Stimulated activated CD4-positive, alpha-beta T cell treated with anti-CD3 and anti-CD28 coated beads, Interleukin-15, amount 100 ng/mL, for 24 hours (primary cell): Measurements from ENCODE around the gene BCL11A.

ENCODE experiments used
- DNase-seq: peaks from one replicate; pipeline ENCODE4 v3.0.0-alpha.2; 2020

Gene BCL11A

DNA sequence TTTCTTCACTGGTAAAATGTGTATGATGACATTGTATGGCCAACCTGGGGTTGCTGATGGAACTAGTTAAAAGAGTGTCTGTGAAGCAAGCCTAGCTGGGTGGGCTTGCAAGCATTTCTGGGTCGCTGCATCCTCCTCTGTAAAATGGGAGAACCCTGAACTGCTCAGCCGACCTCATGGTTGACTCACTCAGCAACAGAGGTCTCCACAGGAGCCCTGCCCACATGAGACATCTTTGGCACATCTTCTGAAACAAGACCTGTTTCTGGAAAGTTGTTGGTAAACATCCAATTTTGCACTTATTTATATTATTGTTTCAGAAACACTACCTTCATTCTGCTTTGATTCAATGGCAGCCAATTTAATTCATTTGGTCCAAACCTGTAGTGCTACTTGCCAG, 52.6 kb downstream of the BCL11A start:
- no peak for DNase-seq

DNA sequence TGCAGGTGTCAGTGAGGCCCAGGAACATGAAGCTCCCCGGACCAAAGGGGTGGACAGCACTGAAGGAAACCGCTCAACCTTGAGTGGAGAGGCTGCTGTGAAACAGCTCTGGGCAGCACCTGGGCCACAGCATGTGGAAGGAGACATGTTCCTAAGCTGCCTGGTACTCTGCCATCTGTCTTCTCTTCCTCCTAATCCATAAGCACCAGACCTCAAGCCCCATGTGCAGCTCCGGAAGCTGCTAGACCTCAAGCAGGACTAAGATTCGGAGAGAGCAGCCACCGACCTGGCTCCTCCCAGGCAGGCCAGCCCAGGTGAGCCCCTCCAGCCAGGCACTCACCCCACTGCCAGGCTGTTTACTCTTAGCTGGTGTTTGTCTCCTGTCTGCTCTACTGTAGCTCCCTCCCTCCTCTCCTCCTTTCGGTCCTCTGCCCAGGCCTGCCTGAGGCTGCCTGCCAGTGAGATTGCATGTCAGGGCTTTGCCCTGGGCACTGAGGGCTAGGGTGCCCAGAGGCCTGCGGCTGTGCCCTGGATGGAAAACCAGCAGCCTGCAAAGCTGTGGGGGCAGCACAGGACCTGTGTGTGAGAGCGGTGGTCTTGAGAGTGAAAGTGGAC, 53.7 kb downstream of the BCL11A start:
- DNase-seq = no peak

DNA sequence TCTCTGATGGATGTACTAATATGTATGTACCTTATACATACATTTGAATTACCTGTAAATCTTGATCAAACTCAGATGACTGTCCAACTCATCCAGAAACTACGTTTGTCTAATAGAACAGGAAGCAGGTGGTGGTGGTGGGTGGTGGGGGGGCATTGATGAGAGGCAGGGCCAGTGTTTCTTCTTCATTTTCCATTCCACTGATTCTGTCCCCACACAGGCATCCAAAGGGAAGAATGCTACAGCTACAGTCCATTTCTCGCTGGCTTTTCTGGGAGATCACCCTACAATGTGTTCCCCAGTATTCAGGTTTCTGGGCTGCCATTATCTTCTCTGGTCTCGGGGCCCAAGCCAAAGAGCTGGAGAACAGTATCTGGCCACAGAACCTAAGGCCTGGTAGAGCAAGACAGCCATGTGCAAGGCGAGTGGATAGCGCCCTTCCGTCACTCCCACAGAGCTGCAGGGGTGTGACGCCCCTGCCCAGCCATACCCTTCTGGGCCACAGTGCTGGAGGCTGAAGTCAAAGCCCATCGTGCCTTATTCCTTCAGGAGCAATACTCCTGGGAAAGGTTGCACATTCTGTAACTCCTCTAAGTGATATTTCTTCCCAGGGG, 54.5 kb downstream of the BCL11A start:
- DNase-seq = no peak

DNA sequence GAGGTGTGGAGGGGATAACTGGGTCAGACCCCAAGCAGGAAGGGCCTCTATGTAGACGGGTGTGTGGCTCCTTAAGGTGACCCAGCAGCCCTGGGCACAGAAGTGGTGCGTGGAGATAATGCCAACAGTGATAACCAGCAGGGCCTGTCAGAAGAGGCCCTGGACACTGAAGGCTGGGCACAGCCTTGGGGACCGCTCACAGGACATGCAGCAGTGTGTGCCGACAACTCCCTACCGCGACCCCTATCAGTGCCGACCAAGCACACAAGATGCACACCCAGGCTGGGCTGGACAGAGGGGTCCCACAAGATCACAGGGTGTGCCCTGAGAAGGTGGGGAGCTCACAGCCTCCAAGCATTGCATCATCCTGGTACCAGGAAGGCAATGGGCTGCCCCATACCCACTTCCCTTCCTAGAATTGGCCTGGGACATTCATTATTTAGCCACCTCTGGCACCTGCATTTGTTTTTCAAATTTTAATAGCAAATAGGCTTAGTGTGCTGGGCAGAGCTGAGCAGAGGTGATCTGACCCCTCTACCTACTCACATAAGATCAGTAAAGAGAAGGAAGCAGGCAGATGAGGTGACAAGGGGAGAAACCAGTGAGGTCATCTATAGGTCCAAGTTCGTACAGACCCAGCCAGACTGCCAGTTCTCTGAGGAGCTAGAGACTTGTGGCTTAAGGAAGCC, 55.2 kb downstream of the BCL11A start:
- no peak for DNase-seq

DNA sequence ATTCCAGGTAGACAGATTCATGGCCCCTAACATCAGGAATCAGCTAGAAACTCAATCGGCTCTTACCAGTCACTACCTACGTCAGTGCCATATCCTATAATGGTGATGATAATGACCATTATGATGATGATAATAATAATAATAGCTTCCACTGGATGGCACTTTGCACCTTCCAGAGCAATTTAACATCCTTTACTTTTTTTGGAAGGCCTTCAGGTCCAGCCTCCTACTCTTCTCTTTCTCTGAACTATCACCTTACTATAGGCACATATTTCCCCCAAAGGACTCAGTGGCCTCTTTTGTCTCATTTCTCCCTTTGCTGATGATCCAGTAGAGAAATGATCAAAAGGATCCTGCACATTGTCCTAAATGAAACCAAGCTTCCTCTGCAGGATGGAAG, 56.0 kb downstream of the BCL11A start:
- DNase-seq = no peak

DNA sequence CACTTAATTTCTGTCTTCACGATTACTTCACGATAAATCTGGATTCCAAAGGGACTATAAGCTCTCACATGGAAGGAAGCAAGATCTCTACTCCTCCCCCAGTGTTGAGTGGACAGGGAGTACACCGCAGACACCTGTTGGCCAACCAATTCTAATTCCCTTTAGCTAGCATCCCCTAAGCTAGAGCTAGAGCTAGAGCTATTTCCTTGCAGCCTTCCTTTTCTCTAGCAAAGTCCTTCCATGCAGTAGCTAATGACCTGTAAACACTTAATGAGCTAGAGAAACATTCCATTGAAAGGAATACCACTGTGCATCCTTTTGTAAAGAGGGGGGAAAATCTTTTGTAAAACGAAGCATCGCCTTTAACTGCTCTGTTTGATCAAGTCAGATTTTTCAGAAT, 56.5 kb downstream of the BCL11A start:
- no peak for DNase-seq

DNA sequence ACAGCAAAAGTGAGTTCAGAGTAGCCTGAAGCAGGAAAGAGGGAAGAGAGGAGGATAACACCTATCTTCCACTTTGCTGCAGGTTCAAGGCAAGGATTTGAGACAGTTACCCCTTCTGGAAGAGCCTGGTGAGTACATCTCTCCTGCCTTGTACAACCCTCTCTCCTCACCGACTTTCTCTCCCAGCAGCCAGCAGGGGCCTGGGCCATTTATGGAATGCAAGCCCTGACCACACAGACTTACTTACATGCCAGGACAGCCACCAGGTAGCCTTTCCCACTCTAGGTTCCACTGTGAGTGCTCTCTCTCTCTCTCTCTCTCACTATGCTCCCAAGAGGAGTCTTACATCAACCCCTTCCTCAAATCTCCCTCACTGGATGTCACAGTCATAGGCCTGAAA, 57.0 kb downstream of the BCL11A start:
- DNase-seq = no peak

DNA sequence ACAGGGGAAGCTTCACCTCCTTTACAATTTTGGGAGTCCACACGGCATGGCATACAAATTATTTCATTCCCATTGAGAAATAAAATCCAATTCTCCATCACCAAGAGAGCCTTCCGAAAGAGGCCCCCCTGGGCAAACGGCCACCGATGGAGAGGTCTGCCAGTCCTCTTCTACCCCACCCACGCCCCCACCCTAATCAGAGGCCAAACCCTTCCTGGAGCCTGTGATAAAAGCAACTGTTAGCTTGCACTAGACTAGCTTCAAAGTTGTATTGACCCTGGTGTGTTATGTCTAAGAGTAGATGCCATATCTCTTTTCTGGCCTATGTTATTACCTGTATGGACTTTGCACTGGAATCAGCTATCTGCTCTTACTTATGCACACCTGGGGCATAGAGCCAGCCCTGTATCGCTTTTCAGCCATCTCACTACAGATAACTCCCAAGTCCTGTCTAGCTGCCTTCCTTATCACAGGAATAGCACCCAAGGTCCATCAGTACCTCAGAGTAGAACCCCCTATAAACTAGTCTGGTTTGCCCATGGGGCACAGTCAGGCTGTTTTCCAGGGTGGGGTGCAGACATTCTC, 58.3 kb downstream of the BCL11A start:
- no peak for DNase-seq

DNA sequence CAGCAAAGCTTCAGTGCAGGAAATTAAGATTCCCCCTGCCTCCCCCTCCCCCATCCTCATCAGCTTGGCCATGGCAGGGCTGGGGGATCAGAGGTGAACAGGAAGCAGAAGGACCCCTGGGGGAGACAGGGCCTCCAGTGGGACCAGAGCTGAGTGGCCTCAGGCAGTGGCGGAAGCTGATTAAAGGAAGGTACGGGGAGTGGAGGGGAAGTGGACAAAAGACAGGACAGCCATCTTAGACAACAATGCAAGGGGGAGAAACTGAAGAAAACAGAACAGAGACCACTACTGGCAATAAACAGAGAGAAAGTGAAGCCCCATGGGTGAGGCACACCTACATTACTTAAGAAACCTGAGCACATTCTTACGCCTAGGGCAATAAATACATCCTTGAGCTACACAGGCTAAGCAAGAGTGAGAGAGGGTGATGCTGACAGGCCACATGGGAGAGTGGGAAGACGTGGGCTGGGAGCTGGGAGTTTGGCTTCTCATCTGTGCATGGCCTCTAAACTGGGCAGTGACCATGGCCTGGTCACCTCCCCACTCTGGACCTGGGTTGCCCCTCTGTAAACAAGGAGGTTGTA, 59.6 kb downstream of the BCL11A start:
- DNase-seq = no peak

DNA sequence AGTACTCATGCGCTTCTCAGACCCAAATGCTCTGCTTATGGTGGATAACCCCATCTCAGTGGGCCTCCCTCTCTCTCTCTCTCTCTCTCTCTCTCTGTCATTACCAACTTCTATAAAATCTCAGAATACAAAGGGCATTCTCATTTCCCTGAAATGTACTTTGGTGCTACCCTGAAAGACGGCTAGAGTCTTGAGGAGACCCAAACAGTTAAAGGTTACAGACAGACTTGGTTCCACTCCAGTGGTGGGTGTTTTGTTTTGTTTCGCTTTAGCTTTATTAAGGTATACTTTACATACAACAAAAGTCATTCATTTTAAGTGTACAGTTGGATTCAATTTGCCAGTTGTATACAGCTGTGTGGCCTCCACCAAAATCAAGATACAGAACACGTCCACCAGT, 60.9 kb downstream of the BCL11A start:
- no peak for DNase-seq

DNA sequence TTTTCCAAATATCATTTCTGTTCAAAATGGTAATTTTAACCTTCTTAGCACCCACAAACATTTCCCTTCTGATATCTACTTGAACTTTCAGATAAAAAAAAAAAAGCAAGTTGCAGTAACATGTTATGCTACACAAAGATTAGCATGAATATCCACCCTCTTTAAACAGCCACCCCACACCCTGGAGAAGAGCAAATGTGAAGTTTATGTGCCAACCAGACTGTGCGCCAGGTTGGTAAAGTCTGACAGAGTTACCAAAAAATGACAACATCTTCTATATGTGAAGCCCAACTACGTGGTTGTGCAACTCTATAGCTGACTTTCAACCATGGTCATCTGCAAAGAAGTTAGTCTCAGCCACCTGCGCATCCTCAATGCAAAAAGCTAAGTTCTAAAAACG, 62.6 kb downstream of the BCL11A start:
- DNase-seq = no peak

DNA sequence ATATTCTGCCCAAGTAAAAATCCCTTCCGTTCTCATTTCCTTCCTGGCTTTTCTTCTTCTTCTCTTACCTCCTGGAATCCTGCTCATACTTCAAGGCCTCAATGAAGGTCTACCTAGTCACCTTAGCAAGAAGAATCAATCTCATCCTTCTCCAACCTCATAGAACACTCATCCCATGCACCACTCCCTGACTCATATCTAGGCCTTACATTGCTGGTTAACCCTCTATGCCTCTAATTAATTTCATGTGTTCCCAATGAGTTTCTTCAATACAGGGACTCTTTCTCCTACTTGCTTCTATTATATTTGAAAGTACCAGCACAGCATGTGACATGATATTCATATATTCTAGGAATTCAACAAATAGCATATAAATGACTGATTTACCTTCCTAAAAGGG, 63.0 kb downstream of the BCL11A start:
- no peak for DNase-seq

DNA sequence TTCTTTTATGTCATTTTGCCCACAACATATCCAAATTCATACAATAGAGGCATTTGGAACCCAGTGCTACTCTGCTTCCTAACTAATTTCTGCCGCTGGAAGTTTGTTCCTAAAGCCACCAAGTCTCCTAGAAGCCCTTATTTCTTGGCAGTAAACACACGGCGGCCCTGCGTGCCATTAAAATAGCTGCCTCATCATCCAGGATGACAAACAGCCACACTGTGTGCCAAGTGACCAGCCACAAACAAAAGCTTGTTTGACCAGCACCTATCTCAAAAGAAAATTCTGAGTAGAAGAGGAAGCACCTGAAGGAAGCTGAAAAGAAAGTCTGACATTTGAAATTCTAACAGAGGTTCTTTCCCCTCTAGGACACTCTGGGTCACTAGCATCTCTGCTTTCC, 64.2 kb downstream of the BCL11A start:
- no peak for DNase-seq

DNA sequence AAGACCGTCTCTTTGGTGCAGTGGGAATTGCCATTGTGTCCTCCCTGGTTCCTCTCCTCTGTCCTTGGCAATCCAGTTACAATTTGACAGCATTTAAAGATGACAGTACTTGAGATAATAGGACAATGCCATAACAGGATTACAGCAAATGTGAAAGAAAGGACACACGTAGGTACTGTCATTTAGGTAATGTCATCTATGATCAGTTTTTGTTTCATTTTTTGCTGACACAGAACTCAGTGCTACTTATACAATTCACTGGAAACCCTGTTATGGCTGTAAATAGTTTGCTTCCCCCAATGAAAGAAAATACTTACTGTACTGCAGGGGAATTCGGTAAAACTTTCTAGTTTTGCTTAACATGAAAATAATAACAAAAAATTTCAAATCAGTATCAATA, 65.2 kb downstream of the BCL11A start:
- no peak for DNase-seq

DNA sequence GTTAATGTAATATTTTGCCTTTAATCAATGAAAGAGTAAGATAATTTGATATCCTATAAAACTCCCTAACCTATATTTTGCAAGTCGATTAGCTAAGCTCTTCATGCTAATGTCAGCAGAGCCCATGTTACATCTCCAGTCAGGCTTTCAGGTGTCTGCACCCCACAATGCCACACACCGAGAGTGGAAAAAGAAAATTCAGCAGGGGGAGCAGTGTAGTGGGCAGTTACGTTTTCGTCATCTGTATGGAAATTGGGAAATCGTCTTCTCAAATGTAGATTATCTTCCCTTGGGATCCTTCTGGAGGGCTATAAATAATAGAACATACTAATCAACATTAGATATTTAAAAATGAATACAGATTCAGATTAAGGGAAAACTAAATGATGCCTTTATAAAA, 66.3 kb downstream of the BCL11A start:
- no peak for DNase-seq

DNA sequence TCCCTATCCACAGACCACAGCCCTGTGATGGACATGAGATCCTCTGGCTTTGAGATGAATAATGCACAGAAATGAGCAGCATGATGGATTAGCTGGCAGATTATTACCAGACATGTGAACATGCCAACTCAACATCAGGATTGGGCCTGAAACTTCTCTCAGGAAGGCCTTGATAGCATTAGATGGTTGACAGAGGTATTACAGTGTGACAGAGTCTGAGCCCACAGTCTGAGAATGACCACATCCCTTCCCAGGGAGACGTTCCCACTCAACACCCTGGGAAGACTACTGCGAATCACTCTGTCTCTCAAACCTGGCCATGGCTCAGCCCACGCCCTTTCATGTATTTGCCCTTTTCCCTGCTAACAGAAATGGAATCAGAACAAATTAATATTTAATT, 66.9 kb downstream of the BCL11A start:
- DNase-seq = no peak

DNA sequence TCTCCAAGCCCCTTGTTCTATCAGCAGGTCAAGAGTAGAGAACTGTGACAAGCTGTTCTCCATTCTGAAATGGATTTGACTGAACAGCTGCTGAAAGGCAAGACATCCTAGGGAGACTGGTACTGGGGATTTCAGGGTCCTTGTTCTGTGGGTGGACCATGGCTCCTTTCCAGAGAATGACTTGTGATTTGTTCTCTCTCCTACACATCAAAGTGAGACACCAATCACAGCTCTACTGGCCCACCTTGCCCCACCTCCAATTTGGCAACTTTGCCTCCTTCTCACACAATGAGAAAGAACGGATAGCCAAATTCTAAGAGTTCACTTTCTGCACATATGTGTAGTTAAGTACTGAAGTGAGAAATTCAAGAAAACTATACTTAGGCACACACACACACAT, 67.4 kb downstream of the BCL11A start:
- DNase-seq = no peak

DNA sequence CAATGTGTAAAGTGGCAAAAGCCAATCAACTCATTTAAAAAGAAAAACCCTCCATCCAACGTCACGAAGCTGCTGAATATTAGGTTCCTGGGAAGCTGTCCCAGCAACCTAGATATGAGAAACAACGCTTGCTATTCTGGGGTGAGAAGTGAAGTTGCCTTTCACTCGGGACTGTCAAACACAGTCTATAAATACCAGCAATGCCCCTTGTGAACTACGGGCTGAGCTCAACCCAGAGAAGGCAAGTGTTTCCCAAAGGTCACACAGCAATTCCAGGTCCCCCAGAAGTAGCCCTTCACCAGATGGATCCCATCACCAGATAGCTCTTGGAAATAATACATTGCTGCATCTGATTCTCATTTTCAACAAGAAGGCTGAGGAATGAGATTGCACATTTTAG, 67.9 kb downstream of the BCL11A start:
- no peak for DNase-seq

DNA sequence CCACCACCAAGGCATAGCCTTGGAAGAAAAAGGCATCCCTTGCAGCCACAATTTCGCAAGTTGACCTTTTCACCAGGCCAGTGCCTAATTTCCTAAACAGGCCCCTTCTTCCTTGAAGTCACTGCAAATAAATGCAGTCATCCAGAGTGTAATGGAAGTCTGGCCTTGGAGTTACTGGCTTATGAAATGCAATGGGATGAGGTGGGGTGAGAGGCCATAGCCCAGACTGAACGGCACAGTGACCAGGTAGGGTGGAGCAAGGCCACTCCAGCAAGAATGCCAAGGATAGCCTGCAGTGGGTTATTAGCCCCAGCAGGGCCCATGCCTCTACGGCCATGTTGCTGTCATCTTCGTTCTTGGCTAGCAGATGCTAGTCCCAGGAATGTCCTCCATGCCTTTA, 68.4 kb downstream of the BCL11A start:
- no peak for DNase-seq

DNA sequence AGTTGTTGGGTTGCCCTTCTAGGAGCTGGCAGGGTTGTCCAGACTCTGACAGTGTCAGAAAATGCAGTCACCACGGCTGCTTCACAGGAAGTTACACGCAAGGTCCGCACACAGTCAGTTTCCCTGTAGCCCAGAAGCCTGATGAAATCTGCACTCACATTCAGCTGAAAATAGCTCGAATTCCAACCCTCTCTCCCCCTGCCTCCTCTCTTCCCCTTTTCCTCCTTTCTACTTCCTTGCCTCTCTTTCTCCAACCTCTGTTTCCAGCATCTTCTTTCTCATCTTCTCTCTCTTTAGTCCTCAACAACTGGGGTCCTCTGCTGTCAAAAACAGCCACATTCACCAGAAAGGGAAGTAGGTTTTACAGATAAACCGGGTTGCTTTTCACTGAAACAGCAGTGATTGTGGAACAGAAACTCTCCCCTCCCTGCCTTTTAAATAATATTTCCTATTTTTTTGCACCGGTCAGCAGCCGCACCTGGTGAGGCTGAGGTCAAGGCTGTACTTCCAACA, 69.3 kb downstream of the BCL11A start:
- DNase-seq = no peak

DNA sequence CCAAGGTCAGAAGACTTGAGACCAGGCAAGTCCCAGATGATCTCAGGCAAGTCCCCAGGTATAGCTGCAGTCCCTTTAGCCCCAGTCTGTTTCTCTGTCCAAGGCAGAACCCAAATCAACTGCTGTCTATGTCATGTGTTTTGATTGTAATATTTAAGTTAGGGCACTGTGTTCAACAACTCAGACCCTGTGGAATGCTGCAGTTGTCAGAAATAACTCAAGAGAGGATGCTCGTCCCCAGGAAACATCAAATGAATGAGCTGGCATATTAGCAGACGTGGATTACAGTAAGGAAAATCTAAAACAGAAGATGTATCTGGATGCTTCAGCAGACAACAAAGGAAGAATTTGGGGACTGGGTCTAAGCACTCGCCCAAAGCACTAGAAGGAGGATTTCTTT, 70.1 kb downstream of the BCL11A start:
- no peak for DNase-seq

DNA sequence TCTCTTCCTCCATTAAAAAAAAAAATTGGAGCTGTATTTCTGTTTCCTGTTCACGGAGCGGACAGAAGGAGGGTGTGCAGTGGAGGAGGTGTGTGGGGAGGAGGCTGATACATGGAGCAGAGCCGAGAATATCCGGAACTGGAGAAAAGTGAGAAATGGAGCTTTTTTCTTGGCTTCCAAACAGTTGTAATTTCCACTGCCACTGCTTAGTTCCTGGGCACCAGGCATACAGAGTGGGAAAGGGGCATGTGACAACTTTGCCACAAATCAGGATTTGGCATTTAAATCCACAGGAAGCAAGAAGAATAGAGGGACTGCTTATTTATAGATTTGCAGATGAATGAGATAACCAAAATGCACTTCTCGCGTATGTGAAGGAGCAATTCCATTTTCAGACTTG, 71.2 kb downstream of the BCL11A start:
- DNase-seq = no peak

DNA sequence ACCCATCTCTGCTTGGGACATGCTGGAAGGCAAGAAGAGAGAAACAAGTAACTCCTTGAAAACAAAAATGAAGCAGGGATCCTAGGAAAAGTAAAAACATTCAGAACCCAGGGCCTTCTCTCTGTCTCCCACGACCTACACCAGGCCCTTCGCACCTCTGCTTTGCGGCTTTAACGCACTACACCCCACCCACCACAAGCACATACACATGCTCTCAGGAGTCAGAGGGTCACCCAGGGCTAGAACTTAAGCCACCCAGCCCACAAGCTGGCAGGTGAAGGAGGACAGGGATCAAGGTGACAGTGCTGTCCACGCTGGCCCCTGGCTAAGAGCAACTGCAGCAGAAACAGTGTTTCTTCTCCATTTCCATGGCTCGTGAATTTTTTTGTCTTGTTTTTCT, 72.2 kb downstream of the BCL11A start:
- no peak for DNase-seq
